Adrenal gland (tissue), 5 donors: ENCODE data around the gene TUBB4A.

Experiments
- CTCF ChIP-seq, 6 experiments: fragments of 450-650 bp in 4 of 6; fragments of 200-600 bp in 2 of 6; sonication (generic) in 1 of 6; IDR thresholded peaks; 1 replicate in 5 of 6; 2 replicates in 1 of 6; pipeline versions ENCODE4 v1.5.1 to v1.8.0; 2016 to 2021; ENCODE audit warnings: antibody characterized with exemption in 6 of 6, mild to moderate bottlenecking in 2 of 6, moderate library complexity in 1 of 6
- POLR2A ChIP-seq, 2 donors: fragments of 450-650 bp; IDR thresholded peaks; one replicate each; pipeline ENCODE4 v1.6.1; 2017; ENCODE audit warnings: antibody characterized with exemption in 2 of 2, mild to moderate bottlenecking in 2 of 2, moderate library complexity in 1 of 2
- donor health status: DM: no; HTN: no; CAD: no.

- no peak for TF ChIP-seq POLR2A (IDR thresholded peaks at IDR 0.05)
- no peak for TF ChIP-seq CTCF (IDR thresholded peaks at IDR 0.05)
Observed at GRCh38 chr19:6452899-6453298, 49.2 kb downstream of the TUBB4A start.
